Breast epithelium (tissue), 3 donors: Measurements from ENCODE around the gene MYBPC1.

Experiments
- POLR2A ChIP-seq: fragments of 450-650 bp; IDR thresholded peaks from one replicate; pipeline ENCODE4 v1.6.1; 2016; ENCODE audit warnings: antibody characterized with exemption, mild to moderate bottlenecking, moderate library complexity
- TF ChIP-seq, protein P1 (sequence below), 3 donors: fragments of 450-650 bp; IDR thresholded peaks; one replicate each; pipeline ENCODE4 v1.5.1; 2016 to 2017; ENCODE audit warnings: antibody characterized with exemption in 3 of 3, mild to moderate bottlenecking in 3 of 3, moderate library complexity in 3 of 3

DNA sequence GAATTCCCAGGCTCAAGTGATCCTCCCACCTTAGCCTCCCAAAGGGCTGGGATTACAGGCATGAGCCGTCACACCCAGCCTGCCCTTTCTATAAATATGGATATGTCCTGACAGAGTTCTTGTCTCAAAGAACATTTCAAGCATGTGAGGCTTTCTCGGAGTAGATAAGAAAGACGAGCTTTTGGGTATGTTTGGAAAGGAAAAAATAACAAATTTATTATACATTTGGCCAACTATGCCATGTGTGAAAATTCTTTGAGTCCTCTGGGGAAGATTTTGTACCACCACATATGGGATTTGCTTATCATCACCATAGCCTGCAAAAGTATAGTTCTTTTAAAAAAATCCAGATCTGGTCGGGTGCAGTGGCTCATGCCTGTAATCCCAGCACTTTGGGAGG is 23.7 kb upstream of the MYBPC1 start:
- TF ChIP-seq, protein P1, sequence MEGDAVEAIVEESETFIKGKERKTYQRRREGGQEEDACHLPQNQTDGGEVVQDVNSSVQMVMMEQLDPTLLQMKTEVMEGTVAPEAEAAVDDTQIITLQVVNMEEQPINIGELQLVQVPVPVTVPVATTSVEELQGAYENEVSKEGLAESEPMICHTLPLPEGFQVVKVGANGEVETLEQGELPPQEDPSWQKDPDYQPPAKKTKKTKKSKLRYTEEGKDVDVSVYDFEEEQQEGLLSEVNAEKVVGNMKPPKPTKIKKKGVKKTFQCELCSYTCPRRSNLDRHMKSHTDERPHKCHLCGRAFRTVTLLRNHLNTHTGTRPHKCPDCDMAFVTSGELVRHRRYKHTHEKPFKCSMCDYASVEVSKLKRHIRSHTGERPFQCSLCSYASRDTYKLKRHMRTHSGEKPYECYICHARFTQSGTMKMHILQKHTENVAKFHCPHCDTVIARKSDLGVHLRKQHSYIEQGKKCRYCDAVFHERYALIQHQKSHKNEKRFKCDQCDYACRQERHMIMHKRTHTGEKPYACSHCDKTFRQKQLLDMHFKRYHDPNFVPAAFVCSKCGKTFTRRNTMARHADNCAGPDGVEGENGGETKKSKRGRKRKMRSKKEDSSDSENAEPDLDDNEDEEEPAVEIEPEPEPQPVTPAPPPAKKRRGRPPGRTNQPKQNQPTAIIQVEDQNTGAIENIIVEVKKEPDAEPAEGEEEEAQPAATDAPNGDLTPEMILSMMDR (IDR thresholded peaks at IDR 0.05): no peak
- no peak for TF ChIP-seq POLR2A
